GM18868 (cell line): Measurements from ENCODE around the gene HARBI1.

Experiments used
- ATAC-seq: cut with Tn5 transposase; IDR thresholded peaks from one replicate; pipeline ENCODE4 v1.9.1; 2021; ENCODE audit warnings: mild to moderate bottlenecking, moderate library complexity; ENCODE audit not compliant: unreplicated experiment

HARBI1 gene, protein sequence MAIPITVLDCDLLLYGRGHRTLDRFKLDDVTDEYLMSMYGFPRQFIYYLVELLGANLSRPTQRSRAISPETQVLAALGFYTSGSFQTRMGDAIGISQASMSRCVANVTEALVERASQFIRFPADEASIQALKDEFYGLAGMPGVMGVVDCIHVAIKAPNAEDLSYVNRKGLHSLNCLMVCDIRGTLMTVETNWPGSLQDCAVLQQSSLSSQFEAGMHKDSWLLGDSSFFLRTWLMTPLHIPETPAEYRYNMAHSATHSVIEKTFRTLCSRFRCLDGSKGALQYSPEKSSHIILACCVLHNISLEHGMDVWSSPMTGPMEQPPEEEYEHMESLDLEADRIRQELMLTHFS

DNA sequence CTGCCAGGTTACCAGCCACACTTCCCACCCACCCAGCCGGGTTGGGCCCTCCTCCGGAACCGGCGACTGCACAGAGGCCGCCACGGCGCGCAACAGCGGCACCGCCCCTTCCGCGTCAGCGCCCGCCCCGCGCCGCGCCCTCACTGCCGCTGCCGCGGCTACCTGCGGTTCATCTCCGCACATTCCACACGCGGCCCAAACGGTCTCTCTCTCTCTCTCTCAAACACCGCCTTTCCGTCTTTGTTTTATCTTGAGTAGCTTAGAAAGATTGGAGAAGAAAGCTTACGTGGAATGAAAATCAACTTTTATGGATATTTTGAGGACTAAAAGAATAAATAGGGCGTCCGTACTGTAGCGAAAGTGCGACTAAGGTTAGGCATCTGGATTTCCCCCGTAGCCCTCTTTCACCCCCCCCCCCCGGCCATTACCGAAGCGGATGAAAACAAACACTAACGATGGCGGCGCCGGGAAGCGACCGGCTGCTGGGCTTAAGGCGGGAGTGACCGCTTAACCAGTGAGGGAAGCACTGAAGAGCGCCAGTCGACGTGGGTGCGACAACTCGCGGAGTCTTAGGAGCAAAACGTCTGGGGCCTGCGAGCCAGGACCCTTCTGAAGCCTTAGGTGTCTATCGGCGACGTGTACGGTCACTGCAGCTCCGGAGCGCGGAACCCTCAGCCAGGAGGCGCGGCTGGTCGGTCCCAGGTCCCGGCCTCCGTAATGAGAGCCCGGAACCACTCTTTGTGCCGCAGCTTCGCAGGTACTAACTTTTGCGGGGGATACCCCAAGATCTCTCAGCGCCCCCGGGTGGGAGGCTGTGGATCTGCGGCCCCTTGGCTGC is at the start of gene HARBI1, which contains the start of gene ATG13:
Gene HARBI1, minus strand, starts transcription at position 94 of the 838 bp plus-strand sequence. CDS start 990 bp downstream, outside the sequence.
Gene ATG13, plus strand, starts transcription at position 420 of the 838 bp plus-strand sequence. CDS start 26,739 bp downstream, outside the sequence.
- ATAC-seq = peak; percentile 95

- ATAC-seq = no peak
Observed at GRCh38 chr11:46666516-46666915, 49.5 kb upstream of the HARBI1 start.

GRCh38 chr11:46665356-46665755 is 48.3 kb upstream of the HARBI1 start:
- no peak for ATAC-seq

DNA sequence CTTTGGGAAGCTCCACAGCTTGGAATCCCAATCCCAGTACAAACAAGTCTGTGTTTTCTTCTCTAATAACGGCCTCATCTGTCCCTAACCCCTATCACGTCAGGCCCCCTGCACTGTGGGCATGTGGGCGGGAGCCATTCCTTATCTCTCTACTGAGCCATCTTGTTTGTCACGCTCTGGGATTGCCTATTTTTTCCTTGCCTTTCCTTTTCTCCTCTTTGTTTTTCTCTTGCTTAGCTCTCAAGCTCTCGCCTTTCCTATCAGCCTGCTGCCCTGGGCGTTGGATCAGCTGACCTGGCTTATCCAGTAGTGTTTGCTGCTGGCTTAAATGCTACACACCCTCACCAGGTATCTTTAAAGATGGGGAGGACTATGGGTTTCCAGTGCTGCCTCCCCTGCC is 47.6 kb upstream of the HARBI1 start:
- ATAC-seq = no peak

- no peak for ATAC-seq
Observed at GRCh38 chr11:46663277-46663940, 46.4 kb upstream of the HARBI1 start.

- ATAC-seq = no peak
Observed at GRCh38 chr11:46662366-46662765, 45.3 kb upstream of the HARBI1 start.

DNA sequence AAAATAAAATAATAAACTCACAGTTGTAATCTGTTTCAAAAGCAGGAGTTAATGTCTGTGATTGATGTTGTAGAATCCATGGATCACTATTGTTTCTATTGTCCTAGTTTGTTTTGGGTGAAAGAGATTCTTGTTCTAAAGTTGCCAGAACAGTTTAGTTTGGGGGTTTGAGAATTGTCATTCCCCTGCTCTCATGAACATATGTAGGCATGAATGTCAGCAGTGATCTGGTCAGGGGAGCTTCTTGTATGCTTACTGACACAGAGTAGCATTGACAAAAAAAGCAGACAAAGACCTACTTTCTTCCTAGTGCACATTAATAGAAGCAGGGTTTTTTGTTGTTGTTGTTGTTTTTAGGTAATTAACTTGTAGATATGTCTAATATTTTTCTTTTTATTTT is 44.8 kb upstream of the HARBI1 start:
- ATAC-seq = no peak

DNA sequence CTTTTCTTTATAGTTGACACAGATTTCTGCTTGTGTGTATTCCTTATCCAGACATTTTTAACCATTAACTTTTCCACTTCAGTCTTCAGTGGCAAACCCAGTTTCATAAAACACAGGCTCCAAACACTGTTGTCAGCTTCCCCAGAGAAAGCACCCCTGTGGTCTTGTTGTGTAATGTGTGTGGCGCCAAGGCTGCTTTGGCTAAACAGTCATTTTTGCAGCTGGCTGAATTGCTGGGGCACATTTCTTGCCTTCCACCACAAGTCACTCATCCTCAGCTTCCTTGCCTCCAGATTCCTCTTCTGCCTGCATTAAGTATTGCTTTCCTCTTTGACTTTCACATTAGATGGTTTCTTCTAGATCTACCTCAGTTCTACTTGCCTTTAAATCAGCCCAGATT is 42.9 kb upstream of the HARBI1 start:
- no peak for ATAC-seq

GRCh38 chr11:46658259-46658658 is 41.2 kb upstream of the HARBI1 start:
- ATAC-seq = no peak

- no peak for ATAC-seq
Observed at GRCh38 chr11:46657186-46657585, 40.2 kb upstream of the HARBI1 start.

GRCh38 chr11:46655631-46656030 is 38.6 kb upstream of the HARBI1 start:
- no peak for ATAC-seq

DNA sequence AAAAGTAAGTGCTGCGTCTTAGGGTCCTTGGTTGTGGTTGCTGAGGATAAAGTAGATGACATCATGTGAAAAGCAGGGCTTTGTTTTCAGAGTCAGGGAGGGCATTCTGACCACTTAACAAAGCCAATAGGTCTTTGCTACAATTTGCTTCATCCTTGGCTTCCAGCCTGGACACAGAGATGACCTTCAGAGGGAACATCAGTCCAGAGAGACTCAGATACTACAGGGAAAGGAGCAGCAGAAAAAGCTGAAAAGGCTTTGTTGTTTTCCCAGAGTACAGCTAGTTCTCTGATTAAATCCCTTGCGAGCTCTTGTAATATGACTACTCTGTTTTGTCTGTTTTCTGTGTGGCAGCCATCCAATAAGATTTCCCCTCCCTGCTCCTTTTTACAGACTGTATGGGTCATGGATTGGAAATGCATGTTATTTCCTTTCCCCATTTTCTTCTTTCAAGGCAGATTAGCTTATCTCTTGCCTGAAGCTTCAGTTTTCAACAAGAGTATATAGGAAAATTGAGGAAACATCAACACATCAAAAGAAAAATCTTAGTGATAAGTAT is 32.2 kb upstream of the HARBI1 start:
- ATAC-seq = no peak

DNA sequence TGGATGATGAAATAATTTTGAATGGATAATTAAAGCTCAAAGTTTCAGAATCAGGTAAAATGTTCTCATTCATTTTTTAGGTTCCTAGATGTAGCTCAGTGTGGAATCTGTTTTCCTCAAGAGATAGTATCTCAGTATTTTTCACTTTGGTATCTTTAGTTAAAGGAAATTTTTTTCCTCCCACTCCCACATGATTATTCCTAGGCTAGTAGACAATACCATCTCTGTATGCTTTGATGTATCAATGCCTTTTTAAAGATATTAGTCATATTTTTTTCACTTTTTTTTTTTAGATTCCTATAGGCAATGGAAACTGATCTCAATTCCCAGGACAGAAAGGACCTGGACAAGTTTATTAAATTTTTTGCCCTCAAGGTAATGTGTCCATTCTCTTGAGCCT is 27.0 kb upstream of the HARBI1 start:
- ATAC-seq = no peak

DNA sequence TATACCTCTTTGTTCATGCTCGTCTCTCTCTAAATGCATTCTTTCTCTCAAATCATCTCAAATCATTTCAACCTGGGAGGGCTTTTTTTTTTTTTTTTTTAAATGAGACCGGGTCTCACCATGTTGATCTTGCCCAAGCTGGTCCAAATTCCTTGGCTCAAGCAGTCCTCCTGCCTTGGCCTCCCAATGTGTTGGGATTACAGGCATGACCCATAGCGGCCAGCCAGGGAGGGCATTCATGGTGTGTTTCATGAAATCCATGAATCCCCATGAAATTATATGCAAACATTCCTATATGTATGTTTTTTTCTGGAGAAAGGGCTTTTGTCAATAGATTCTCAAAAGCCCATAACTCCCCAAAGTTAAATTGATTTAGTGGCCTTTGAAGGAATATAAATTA is 26.5 kb upstream of the HARBI1 start:
- ATAC-seq = no peak

DNA sequence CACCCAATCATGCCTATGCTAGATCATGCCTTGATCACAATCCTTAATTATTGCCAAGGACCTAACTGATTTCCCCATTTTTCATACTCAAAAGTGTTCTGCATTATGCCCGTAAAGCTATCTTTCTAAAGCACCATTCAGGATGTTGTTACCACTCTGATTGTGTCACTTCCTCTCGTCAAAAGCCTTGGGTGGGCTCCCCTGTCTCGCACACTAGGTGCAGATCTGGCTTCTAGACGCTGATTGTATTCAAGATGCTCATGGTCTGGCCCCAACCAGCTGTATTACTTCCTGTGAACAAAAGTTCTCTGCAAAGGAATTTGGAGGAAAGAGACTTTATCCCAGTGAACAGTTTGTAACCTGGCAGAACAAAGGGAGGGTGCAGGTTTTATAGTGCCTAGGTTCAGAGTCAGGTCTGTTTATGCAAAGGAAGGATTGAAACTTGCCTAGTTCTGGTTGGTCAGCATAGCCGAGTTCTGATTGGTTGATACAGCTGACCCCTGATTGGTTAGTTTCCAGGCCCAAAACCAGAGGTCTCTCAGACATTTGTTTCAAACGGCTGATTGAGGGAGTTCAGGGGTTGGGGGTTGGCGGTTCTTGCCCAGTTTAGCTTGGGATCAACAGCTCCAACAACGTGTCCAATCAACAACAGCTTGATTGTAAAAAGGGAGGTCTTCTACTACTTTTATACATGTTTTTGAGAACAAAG is 25.8 kb upstream of the HARBI1 start:
- ATAC-seq = no peak

DNA sequence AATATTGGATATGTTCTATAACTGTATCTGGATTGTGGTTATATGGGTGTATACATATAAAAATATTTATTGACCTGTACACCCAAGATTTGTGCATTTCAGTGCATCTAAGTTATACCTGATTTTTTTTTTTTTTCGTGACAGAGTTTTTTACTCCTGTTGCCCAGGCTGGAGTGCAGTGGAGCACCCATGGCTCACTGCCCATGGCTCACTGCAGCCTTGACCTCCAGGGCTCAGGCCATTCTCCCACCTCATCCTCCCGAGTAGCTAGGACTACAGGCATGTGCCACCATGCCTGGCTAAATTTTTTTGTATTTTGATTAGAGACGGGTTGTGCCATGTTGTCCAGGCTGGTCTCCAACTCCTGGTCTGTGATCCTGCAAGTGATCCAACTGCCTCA is 24.6 kb upstream of the HARBI1 start:
- no peak for ATAC-seq

DNA sequence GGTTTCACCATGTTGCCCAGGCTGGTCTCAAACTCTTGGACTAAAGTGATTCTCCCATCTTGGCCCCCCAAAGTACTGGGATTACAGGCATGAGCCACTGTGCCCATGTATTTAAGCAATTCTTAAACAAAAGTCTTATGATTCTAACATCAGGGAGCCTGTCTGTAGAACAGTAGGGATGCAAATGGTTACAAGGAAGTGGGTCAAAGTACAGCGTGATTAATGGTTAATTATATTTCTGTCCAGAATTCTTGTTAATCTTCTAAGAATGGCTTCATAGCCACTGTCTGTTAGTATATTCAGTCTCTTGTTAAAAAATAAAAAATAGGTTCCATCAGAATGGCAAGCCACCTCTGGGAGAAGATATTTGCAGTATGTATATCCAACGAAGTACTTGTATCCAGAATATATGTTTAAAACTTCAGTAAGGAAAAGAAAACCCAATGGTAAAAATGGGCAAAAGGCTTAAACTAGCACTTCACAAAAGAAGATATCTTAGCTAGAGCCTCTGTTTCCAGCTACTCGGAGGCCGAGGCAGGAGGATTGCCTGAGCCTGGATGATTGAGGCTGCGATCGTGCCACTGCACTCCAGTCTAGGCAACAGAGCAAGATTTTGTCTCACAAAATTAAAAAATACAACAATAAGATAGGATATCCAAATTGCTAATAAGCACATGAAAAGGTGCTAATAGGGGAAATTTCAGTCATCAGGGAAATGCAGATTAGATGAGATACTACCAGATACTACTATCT is 23.2 kb upstream of the HARBI1 start:
- ATAC-seq = no peak

DNA sequence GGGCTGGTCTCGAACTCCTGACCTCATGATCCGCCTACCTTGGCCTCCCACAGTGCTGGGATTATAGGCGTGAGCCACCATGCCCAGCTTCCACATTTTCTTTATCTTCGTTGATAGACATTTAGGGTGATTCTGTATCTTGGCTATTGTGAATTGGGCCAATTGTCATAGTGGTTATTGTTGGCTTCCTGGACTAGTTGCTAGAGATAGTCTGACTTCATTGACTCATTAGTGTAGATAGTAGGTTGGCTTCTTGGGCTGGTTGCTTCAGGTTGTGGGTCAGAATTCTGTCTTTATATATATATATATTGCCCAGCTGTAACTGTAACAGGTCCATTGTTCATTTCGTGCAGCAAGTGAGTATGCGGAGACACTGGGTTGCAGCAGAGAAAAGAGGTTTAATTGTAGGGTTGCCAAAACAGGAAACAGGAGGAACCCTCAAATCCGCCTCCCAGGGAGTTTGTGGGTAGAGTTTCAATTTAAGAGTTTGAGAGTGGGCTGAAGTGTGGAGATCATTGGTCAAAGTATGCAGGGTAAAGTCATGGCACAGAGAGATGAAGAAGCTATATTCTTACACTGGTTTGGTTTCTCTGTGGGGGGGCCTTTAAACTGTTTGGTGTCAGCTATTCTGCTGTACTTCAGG is 22.3 kb upstream of the HARBI1 start:
- ATAC-seq = no peak

DNA sequence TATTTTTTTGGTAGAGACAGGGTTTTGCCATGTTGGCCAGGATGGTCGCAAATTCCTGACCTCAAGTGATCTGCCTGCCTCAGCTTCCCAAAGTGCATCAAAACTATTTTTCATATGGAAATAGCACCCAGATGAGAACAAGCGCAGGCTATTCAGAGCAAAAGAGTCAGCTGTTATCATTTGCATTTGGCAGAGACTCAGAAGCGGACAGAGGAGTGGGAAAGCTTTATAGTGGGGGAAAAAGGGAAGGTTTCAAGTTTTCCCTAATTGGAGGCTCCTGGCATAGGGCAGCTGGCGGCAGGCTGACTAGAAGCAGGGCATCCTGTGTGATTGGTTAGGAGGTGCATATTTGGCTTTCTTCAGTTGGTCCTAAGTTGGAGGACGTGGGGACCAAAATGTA is 20.5 kb upstream of the HARBI1 start:
- ATAC-seq = no peak
